Activated CD8-positive, alpha-beta memory T cell treated with anti-CD3 and anti-CD28 coated beads, Interleukin-2, amount 10 ng/mL, durations not matched to agents 7 days and 5 days (primary cell): ENCODE measurements around the gene INS. TPM values are rescaled to one million over a fixed set of nuclear protein-coding genes. Genes with fewer than 3 reads are reported as not detected.
"Not testable (repeated sequence)": the region's sequence is repeated elsewhere in the genome, so short reads cannot be mapped to it uniquely, and the experiment has no call there.

ENCODE experiments used
- ATAC-seq: fragments of 150-1000 bp; cut with Tn5 transposase; one replicate; pipeline ENCODE4 v1.10.0; 2021; ENCODE audit warnings: moderate library complexity
- CTCF ChIA-PET: fragments of 350-600 bp; sonication (Branson Sonifier 250); formaldehyde crosslinking; loops from one replicate; lab custom pipeline; 2021; ENCODE audit warnings: antibody characterized with exemption; lab: Charles Lee
- DNase-seq: peaks from one replicate; pipeline ENCODE4 v3.0.0-alpha.2; 2020
- H3K27ac Mint-ChIP-seq: one replicate; pipeline ENCODE4 v1.8.0; 2021; ENCODE audit warnings: mild to moderate bottlenecking, mixed read lengths
- H3K27me3 Mint-ChIP-seq: one replicate; pipeline ENCODE4 v1.8.0; 2021; ENCODE audit warnings: mixed read lengths
- H3K36me3 Mint-ChIP-seq: one replicate; pipeline ENCODE4 v1.8.0; 2021; ENCODE audit warnings: mild to moderate bottlenecking, mixed read lengths
- H3K4me1 Mint-ChIP-seq: one replicate; pipeline ENCODE4 v1.8.0; 2021; ENCODE audit warnings: mixed read lengths
- H3K4me3 Mint-ChIP-seq: one replicate; pipeline ENCODE4 v1.8.0; 2021; ENCODE audit warnings: mild to moderate bottlenecking, moderate library complexity, mixed read lengths
- H3K9me3 Mint-ChIP-seq: one replicate; pipeline ENCODE4 v1.8.0; 2022; ENCODE audit warnings: low read depth, mixed read lengths
- total RNA-seq, 2 experiments: library from RNA; stranded (reverse); gene quantifications; one replicate each; pipeline ENCODE4 v1.2.3, GENCODE V29; 2021

INS gene
- total RNA-seq, 2 experiments from 2014 or later: not detected

GRCh38 chr11:2194877-2195755, 34.1 kb upstream of the INS start:
- peak; percentile 56 for DNase-seq
- Mint-ChIP-seq H3K27me3 (peaks cover 12% of the 10 kb centered on the region), H3K36me3 (no peaks in the 10 kb centered on the region), H3K27ac (no peak overlapping the region), H3K4me3 (no peak overlapping the region), H3K9me3 (no peaks in the 10 kb centered on the region), H3K4me1 (peaks cover 3% of the 10 kb centered on the region)
- peak; percentile 26 for ATAC-seq
- CTCF ChIA-PET: interaction anchor here (0.7 to 4.1 kb wide), 17 partner anchors 9 to 279 kb away, joined by 3 to 45 read pairs (median 3); partner anchors contain the start of genes C11orf21 and TSPAN32

GRCh38 chr11:2193888-2194595, 33.0 kb upstream of the INS start:
- not testable (repeated sequence) for ATAC-seq, H3K4me3 Mint-ChIP-seq, H3K9me3 Mint-ChIP-seq, H3K36me3 Mint-ChIP-seq, DNase-seq, H3K4me1 Mint-ChIP-seq, H3K27ac Mint-ChIP-seq
- peaks cover 12% of the 10 kb centered on the region for H3K27me3 Mint-ChIP-seq
- CTCF ChIA-PET: interaction anchor here (0.9 to 4.1 kb wide), 10 partner anchors 8 to 280 kb away, joined by 3 to 45 read pairs (median 4); partner anchors contain the start of genes C11orf21 and TSPAN32

GRCh38 chr11:2193099-2193887, 32.3 kb upstream of the INS start:
- Mint-ChIP-seq H3K9me3 (no peaks in the 10 kb centered on the region), H3K27ac (no peak overlapping the region), H3K27me3 (peaks cover 12% of the 10 kb centered on the region), H3K4me1 (peaks cover 3% of the 10 kb centered on the region), H3K36me3 (no peaks in the 10 kb centered on the region), H3K4me3 (no peak overlapping the region)
- DNase-seq (no peak), ATAC-seq (no peak)
- CTCF ChIA-PET: interaction anchor here (0.6 to 4.1 kb wide), 5 partner anchors 36 to 227 kb away, joined by 3 to 45 read pairs (median 4); partner anchors contain the start of genes C11orf21 and TSPAN32

DNA sequence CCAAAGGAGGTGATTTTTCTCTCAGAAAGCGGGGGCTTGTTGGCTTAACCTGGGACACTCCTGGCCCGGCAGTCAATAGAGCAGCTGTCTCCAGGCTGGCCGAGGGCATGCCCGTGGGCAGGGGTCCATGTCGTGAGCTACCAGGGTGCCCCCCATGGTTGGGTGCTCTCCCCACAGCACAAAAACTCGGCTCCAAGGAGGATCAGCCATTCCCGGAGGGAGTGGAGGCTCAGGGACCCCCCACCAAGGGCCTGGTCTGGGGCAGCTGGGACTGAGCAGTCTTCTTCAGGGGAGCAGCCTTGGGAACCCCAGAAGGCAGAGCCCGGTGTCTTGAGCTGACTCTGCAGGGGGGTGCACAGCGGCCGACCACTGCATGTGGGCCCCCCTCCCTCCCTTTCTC, 31.4 kb upstream of the INS start:
- no peak for ATAC-seq
- CTCF ChIA-PET: interaction anchor here (1.4 to 4.1 kb wide), 4 partner anchors 40 to 228 kb away, joined by 3 to 45 read pairs (median 12); partner anchors contain the start of genes C11orf21 and TSPAN32
- Mint-ChIP-seq H3K4me3 (no peak overlapping the region), H3K9me3 (no peaks in the 10 kb centered on the region), H3K27ac (no peak overlapping the region), H3K4me1 (peaks cover 3% of the 10 kb centered on the region), H3K27me3 (peaks cover 12% of the 10 kb centered on the region), H3K36me3 (no peaks in the 10 kb centered on the region)
- DNase-seq: no peak

GRCh38 chr11:2191883-2192282, 30.9 kb upstream of the INS start:
- CTCF ChIA-PET: interaction anchor here (3.8 to 4.1 kb wide), 2 partner anchors 114 to 228 kb away, joined by 21 to 45 read pairs; no protein-coding TSS in a partner anchor
- Mint-ChIP-seq H3K36me3 (no peaks in the 10 kb centered on the region), H3K27me3 (peaks cover 10% of the 10 kb centered on the region), H3K27ac (no peak overlapping the region), H3K4me3 (no peak overlapping the region), H3K9me3 (no peaks in the 10 kb centered on the region), H3K4me1 (peaks cover under 1% of the 10 kb centered on the region)
- ATAC-seq (no peak), DNase-seq (no peak)

DNA sequence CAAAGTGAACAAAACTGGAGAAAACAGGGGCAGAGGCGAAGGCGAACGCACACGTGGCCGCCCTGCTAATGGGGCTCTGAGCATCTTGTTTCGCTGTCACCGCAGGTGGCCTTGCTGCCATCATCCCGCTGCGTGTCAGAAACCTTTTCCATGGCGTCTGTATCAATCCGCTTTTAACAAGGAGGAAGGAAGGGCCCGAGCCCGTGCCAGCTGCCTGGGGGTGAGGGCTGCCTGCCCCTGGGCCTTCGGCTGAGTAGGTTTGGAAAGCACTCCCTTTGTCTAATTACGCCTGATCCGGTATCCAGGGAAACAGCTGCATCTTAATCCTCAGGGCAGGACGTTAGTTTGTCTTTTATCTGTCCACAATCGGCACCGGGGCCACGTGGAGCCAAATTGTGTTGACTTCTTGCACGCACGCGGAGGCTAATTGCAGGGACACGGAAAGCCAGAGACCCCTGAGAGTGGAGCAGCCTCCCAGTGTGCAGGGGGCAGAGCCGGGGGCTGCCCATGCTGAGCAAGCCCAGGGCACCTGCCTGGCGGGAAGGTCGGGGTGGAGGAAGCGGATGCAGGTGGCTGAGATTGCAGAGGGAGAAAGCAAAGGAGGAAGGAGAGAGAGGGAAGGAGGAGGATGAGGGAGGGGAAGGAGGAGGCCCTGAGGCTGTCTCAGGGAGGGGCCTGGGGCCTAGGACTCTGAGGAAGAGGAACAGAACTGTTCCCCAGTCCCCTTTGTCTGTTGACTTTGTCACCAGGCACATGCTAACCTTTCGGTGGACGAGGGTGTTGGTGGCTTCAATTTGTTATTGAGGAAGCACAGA, 29.9 kb upstream of the INS start:
- no peaks in the 10 kb centered on the region for H3K4me1 Mint-ChIP-seq
- H3K9me3 Mint-ChIP-seq: no peaks in the 10 kb centered on the region
- no peak for ATAC-seq
- CTCF ChIA-PET: no interaction called here
- peaks cover 3% of the 10 kb centered on the region for H3K27me3 Mint-ChIP-seq
- no peak overlapping the region for H3K27ac Mint-ChIP-seq
- no peak for DNase-seq
- no peak overlapping the region for H3K4me3 Mint-ChIP-seq
- no peaks in the 10 kb centered on the region for H3K36me3 Mint-ChIP-seq

DNA sequence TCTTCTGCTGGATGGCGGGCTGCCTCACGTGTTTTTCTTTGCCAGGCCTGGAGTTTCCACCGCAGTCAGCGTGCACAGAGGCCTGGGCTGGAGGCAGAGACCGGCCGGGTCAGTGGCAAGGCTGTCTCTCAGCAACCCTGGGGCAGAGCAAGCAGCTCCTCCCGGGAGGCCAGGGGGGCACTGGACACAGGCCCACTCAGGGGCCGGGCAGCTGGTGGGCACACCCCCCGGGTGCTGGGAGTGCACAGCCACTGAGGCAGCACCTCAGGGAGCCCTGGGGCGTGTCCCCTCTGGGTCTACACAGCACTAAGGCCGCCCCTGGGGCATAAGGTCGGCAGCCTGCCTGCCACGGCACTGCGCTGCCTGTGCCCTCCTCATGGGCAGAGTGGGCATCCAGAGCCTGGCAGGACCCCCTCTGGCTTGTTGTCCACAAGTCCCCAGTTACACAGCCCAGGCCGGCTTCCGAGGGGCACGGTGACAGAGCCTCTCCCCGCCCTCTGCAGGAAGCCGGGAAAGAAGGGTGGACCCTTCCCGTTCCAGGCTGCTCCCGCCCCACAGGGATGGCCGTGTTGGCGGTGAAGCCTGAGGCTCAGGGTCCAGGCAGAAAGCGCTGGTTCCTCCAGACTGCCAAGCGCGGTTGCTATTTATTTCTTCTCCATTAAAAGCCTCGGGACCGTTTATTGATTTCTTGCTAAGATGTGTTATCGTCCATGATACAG, 29.1 kb upstream of the INS start:
- Mint-ChIP-seq H3K9me3 (no peaks in the 10 kb centered on the region), H3K27ac (no peak overlapping the region), H3K36me3 (no peaks in the 10 kb centered on the region), H3K4me1 (no peaks in the 10 kb centered on the region), H3K27me3 (peaks cover 4% of the 10 kb centered on the region), H3K4me3 (no peak overlapping the region)
- CTCF ChIA-PET: no interaction called here
- DNase-seq: no peak
- ATAC-seq: no peak

DNA sequence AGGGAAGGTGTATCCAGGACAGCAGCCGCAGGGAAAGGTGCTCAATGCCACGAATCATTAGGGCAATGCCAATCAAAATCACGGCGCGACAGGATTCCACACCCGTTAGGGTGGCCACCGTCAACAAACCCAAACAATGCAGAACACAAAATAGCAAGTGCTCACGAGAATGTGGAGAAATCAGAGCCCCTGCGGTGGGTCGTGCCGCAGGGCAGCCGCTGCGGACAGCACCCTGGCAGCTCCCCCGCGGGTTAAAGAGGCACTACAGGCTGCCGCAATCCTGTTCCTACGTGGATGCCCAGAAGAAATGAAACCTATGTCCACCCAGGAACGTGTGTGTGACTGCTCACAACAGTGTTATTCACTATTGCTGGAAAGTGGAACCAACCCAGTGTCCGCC, 27.7 kb upstream of the INS start:
- Mint-ChIP-seq H3K36me3 (no peaks in the 10 kb centered on the region), H3K27me3 (peaks cover 6% of the 10 kb centered on the region), H3K27ac (no peak overlapping the region), H3K4me3 (no peak overlapping the region), H3K4me1 (no peaks in the 10 kb centered on the region), H3K9me3 (no peaks in the 10 kb centered on the region)
- CTCF ChIA-PET: no interaction called here
- ATAC-seq: no peak
- DNase-seq: no peak

DNA sequence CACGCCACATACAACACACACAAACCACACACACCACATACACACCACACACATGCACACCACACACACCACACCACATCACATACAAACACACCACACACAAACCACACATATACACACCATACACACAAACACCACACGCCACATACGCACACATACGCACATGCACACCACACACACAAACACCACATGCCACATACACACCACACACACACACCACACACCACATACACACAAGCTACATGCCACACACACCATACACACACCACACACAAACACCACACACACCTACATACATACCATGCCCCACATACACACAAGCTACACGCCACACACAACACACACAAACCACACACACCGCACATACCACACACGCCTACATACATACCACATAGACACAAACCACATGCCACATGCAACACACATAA, 26.3 kb upstream of the INS start:
- Mint-ChIP-seq H3K4me3 (no peak overlapping the region), H3K4me1 (no peaks in the 10 kb centered on the region), H3K27me3 (peaks cover 6% of the 10 kb centered on the region), H3K9me3 (no peaks in the 10 kb centered on the region), H3K36me3 (no peaks in the 10 kb centered on the region), H3K27ac (no peak overlapping the region)
- CTCF ChIA-PET: interaction anchor here (0.8 to 2.4 kb wide), 5 partner anchors 8 to 233 kb away, joined by 4 to 17 read pairs (median 9); partner anchors contain the start of genes C11orf21 and TSPAN32
- ATAC-seq: no peak
- no peak for DNase-seq

GRCh38 chr11:2186669-2187279, 25.8 kb upstream of the INS start:
- Mint-ChIP-seq H3K4me1 (no peaks in the 10 kb centered on the region), H3K27me3 (peaks cover 6% of the 10 kb centered on the region), H3K27ac (no peak overlapping the region), H3K36me3 (no peaks in the 10 kb centered on the region), H3K9me3 (no peaks in the 10 kb centered on the region), H3K4me3 (no peak overlapping the region)
- ATAC-seq (peak; percentile 77), DNase-seq (peak; percentile 60)
- CTCF ChIA-PET: interaction anchor here (0.6 to 2.4 kb wide), 8 partner anchors 8 to 233 kb away, joined by 3 to 17 read pairs (median 6); partner anchors contain the start of genes C11orf21 and TSPAN32

DNA sequence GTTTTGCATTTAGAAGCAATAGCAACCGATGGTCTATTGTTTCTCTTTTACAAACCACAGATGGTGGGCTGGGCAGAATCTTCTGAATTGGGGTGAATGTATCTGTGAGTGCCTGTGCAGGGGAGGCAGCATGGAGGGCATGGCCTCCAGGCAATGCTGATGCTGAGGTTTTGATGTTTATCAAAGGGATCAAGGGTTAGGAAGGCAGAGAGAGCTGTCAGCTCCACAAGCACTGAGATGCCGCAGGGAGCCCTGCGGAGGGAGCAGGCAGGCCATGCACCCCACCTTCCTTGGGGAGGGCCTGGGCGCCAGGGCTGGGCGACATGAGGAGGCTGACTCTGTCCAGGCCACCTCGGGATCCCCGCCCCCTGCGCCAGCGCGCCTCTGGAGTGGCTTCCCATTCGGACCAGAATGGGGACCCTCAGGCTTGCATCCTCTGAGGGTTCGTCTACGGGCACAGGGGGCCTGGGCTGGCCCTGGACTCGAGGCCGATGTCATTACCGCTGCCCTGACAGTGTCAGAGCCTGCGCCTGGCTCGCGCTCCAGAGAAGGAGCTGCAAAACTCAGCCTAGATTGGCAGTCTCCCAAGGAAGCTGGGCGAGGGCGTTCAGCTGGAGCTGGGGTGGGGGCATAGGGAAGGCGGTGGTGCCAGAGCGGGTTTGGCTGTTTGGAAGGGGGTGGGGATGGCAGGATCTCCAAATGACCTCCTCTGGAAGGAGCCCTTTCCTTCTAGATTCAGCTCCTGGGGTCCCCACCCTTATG, 24.5 kb upstream of the INS start:
- no peaks in the 10 kb centered on the region for H3K4me1 Mint-ChIP-seq

More for the DNA sequence above, 24.5 kb upstream of the INS start:
- Mint-ChIP-seq H3K36me3 (no peaks in the 10 kb centered on the region), H3K27me3 (peaks cover 3% of the 10 kb centered on the region), H3K9me3 (no peaks in the 10 kb centered on the region), H3K27ac (no peak overlapping the region), H3K4me3 (no peak overlapping the region)
- no peak for ATAC-seq
- CTCF ChIA-PET: interaction anchor here (1.1 to 2.4 kb wide), 6 partner anchors 10 to 235 kb away, joined by 3 to 17 read pairs (median 8); no protein-coding TSS in a partner anchor
- DNase-seq: no peak
